Measurements from ENCODE around the gene PLXNA4.

The PLXNA4 gene

GRCh38 chr7:132569884-132570614 is 6.2 kb downstream of the PLXNA4 start:
- Histone ChIP-seq H3K79me2 (ENCODE audit: low read length) (no peaks in the 10 kb centered on the region), H3K9ac (ENCODE audit: low read length) (no peak overlapping the region), H3K9me3 (ENCODE audit: insufficient read depth, low read length) (no peaks in the 10 kb centered on the region), H3K4me3 (ENCODE audit: low read length) (no peak overlapping the region), H4K20me1 (ENCODE audit: insufficient read depth, low read length) (no peaks in the 10 kb centered on the region), H3K4me2 (ENCODE audit: low read length) (no peak overlapping the region), H3K4me1 (ENCODE audit: low read length) (no peaks in the 10 kb centered on the region), H3K27ac (ENCODE audit: low read length) (no peak overlapping the region), H3K27me3 (ENCODE audit: low read depth, low read length) (peaks cover 76% of the 10 kb centered on the region), H3K36me3 (replicated peaks; ENCODE audit: low read depth, low read length) (no peaks in the 10 kb centered on the region), H2AFZ (ENCODE audit: low read depth, low read length) (no peak overlapping the region)
- TF ChIP-seq EZH2phosphoT487 (IDR thresholded peaks at IDR 0.05; ENCODE audit: low read depth) (no peak), CTCF (IDR thresholded peaks at IDR 0.05; ENCODE audit: low read depth, low read length) (no peak)

- Histone ChIP-seq H3K4me1 (ENCODE audit: low read length) (no peaks in the 10 kb centered on the region), H3K9me3 (ENCODE audit: insufficient read depth, low read length) (no peaks in the 10 kb centered on the region), H3K79me2 (ENCODE audit: low read length) (no peaks in the 10 kb centered on the region), H4K20me1 (ENCODE audit: insufficient read depth, low read length) (no peaks in the 10 kb centered on the region), H3K27ac (ENCODE audit: low read length) (no peak overlapping the region), H3K27me3 (ENCODE audit: low read depth, low read length) (peaks cover 74% of the 10 kb centered on the region), H3K36me3 (replicated peaks; ENCODE audit: low read depth, low read length) (no peaks in the 10 kb centered on the region), H3K9ac (ENCODE audit: low read length) (no peak overlapping the region), H3K4me2 (ENCODE audit: low read length) (no peak overlapping the region), H3K4me3 (ENCODE audit: low read length) (no peak overlapping the region), H2AFZ (ENCODE audit: low read depth, low read length) (no peak overlapping the region)
- TF ChIP-seq CTCF (IDR thresholded peaks at IDR 0.05; ENCODE audit: low read depth, low read length) (no peak), EZH2phosphoT487 (IDR thresholded peaks at IDR 0.05; ENCODE audit: low read depth) (no peak)
Observed at GRCh38 chr7:132568962-132569361, 7.3 kb downstream of the PLXNA4 start.

- no peak overlapping the region for H3K4me3 ChIP-seq (ENCODE audit: low read length)
- H3K79me2 ChIP-seq (ENCODE audit: low read length): no peaks in the 10 kb centered on the region
- H3K36me3 ChIP-seq (replicated peaks; ENCODE audit: low read depth, low read length): no peaks in the 10 kb centered on the region
- no peaks in the 10 kb centered on the region for H3K9me3 ChIP-seq (ENCODE audit: insufficient read depth, low read length)
- no peaks in the 10 kb centered on the region for H4K20me1 ChIP-seq (ENCODE audit: insufficient read depth, low read length)
- H3K9ac ChIP-seq (ENCODE audit: low read length): no peak overlapping the region
- no peak overlapping the region for H3K27ac ChIP-seq (ENCODE audit: low read length)
- no peak overlapping the region for H3K4me2 ChIP-seq (ENCODE audit: low read length)
- TF ChIP-seq EZH2phosphoT487 (IDR thresholded peaks at IDR 0.05; ENCODE audit: low read depth) (no peak), CTCF (IDR thresholded peaks at IDR 0.05; ENCODE audit: low read depth, low read length) (no peak)
- H2AFZ ChIP-seq (ENCODE audit: low read depth, low read length): no peak overlapping the region
- H3K27me3 ChIP-seq (ENCODE audit: low read depth, low read length): peaks cover 56% of the 10 kb centered on the region
- no peaks in the 10 kb centered on the region for H3K4me1 ChIP-seq (ENCODE audit: low read length)
Observed at GRCh38 chr7:132565885-132566284, 10.4 kb downstream of the PLXNA4 start.

- Histone ChIP-seq H3K9me3 (ENCODE audit: insufficient read depth, low read length) (no peaks in the 10 kb centered on the region), H3K27ac (ENCODE audit: low read length) (no peak overlapping the region), H2AFZ (ENCODE audit: low read depth, low read length) (no peak overlapping the region), H3K27me3 (ENCODE audit: low read depth, low read length) (peaks cover 51% of the 10 kb centered on the region), H4K20me1 (ENCODE audit: insufficient read depth, low read length) (no peaks in the 10 kb centered on the region), H3K4me1 (ENCODE audit: low read length) (no peaks in the 10 kb centered on the region), H3K4me3 (ENCODE audit: low read length) (no peak overlapping the region), H3K9ac (ENCODE audit: low read length) (no peak overlapping the region), H3K36me3 (replicated peaks; ENCODE audit: low read depth, low read length) (no peaks in the 10 kb centered on the region), H3K79me2 (ENCODE audit: low read length) (no peaks in the 10 kb centered on the region), H3K4me2 (ENCODE audit: low read length) (no peak overlapping the region)
- TF ChIP-seq EZH2phosphoT487 (IDR thresholded peaks at IDR 0.05; ENCODE audit: low read depth) (no peak), CTCF (IDR thresholded peaks at IDR 0.05; ENCODE audit: low read depth, low read length) (no peak)
Observed at GRCh38 chr7:132565441-132565840, 10.8 kb downstream of the PLXNA4 start.
